ENCODE data around the gene POLD2.

The POLD2 gene

GRCh38 chr7:44152971-44153947, 29.9 kb upstream of the POLD2 start:
- DNase-seq (ENCODE audit: low read depth): no peak

DNA sequence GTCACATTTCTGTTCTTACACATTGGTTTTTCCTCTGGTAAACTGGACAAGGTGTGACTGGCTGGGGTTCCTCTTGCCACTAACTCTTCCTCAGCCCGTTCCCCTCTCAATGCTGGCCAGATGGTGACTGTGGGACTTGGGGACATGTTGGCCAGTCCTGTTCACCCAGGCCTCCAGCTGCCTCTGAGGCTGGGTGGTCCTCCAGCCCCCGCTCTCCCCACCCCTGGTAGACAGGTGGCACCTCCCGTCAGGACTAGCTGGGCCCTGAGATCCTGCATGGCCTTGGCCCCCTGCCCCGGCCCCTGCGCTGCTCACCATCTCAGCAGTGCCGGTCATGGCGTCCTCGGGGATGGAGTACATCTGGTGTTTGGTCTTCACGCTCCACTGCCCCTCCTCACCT, 28.6 kb upstream of the POLD2 start:
- no peak for DNase-seq (ENCODE audit: low read depth)

DNA sequence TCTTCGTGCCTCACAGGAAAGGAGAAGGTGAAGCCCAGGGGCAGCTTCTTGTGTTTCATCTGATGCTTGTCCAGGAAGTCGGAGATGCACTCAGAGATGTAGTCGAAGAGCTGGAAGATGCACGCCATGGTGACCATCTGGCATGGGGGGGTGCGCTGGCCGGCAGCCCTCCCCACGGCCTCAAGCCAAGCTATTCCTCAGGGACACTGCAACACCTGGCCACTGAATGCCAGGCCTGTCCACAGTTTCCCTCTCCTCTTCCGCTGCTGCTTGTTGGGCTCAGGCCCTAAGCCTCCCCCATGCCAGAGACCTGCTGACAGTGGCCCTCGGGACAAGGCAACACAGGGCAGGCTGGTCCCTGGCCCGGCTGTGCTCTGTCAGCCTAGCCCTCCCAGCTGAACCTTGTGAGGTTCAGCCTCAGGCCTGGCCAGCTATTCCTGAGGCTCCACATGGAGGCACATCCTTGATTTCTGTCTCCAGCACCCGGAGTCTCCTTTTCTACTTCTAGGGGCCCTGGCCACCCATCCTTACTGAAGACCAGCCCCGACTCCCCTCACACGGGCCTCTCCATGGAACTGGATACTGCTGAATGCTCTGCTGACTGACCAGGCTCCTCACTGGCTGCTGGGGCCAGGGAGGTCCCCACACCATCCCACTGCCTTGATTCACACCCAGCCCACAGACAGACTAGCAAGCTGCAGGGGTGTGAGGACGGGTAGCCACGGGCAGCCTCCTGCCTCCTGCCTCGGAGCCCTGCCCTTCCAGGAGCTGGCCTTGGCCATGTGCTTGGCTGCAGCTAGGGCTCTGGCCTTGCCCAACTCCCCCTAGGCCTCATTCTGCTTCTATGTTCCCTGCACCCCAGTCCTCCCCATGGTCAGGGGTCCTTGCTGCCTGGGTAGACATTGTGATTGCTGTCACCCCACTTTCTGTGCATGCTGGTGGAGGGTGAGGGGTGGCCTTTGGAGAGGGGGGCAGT, 27.9 kb upstream of the POLD2 start:
- DNase-seq (ENCODE audit: low read depth): no peak

GRCh38 chr7:44150466-44150832, 27.1 kb upstream of the POLD2 start:
- no peak for DNase-seq (ENCODE audit: low read depth)

- DNase-seq (ENCODE audit: low read depth): no peak
Measured at GRCh38 chr7:44149571-44150465, 26.5 kb upstream of the POLD2 start.

DNA sequence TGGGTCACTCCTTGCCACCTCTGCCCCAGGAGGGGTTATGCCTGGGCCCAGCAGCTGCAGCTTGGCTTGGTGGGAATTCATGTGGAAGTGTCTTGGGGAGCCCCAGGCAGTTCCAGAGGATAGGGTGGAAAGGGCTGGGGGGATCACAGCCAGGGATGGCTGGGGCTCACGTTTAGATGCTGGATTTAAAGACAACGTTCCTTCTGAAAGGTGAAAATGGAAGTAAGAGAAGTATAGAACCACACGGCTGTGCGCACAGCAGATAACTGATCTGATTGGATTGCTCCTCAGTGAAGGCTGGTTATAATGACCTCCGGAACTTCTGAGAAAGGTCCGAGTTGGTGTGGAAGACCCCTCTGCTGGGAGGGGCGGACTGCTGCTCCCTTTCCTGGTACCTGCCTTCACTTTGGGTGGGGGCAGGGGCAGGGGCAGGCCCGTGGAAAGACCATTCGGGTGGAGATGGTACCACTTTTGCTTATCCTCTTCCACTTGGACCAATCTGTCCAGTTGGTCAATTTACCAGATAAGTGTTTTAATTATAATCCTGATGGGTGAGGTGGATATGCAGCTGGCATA, 25.7 kb upstream of the POLD2 start:
- DNase-seq (ENCODE audit: low read depth): no peak

GRCh38 chr7:44148166-44148565, 24.8 kb upstream of the POLD2 start:
- no peak for DNase-seq (ENCODE audit: low read depth)

- DNase-seq (ENCODE audit: low read depth): no peak
Measured at GRCh38 chr7:44147026-44147991, 24.0 kb upstream of the POLD2 start.

DNA sequence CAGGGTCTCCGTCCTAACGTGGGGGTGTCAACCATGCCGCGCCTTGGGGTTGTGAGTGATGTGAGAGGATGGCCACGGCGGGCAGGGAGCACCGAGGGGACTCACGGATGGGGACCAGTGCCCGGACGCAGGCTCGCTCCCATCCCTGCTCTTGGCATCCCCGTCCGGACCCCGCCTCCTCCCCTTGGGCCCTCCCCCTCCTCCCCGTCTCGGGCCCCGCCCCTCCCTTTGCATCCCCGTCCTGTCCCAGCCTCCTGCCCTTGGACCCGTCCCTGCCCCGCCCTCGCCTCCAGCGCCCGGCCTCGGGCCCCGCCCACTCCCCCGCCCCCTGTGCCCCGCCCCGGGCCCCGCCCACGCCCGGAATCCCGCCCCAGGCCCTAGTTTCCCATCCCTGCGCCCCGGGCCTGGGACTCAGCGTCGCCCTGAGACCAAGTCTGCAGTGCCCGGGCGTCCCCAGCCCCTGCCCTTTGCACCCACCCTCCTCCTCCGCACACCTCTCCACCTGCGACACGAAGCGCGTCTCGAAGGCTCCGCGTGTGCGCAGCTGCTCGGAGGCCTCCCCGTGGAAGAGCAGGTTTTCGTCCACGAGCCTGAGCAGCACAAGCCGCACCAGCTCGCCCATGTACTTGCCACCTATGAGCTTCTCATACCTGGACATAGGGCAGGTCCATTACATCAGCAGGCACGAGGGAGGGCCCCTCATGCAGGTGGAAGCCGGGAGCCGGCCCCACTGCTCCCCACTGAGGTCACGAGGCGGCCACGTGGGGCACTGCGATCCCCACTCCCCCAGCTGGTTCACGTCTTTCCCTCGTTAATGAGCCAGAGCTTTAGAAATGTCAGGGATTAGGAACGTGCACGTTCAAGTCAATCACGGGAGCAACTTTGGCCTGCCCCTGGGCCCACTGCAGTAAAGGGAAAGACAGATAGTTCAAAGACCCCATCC, 22.9 kb upstream of the POLD2 start:
- peak; percentile 51 for DNase-seq (ENCODE audit: low read depth)

- peak; percentile 43 for DNase-seq (ENCODE audit: low read depth)
Measured at GRCh38 chr7:44145479-44145968, 22.2 kb upstream of the POLD2 start.

GRCh38 chr7:44144968-44145478, 21.7 kb upstream of the POLD2 start:
- DNase-seq (ENCODE audit: low read depth): no peak

GRCh38 chr7:44144426-44144967, 21.1 kb upstream of the POLD2 start:
- DNase-seq (ENCODE audit: low read depth): no peak

GRCh38 chr7:44143646-44144250, 20.4 kb upstream of the POLD2 start:
- DNase-seq (ENCODE audit: low read depth): no peak

- no peak for DNase-seq (ENCODE audit: low read depth)
Measured at GRCh38 chr7:44142028-44142427, 18.7 kb upstream of the POLD2 start.

DNA sequence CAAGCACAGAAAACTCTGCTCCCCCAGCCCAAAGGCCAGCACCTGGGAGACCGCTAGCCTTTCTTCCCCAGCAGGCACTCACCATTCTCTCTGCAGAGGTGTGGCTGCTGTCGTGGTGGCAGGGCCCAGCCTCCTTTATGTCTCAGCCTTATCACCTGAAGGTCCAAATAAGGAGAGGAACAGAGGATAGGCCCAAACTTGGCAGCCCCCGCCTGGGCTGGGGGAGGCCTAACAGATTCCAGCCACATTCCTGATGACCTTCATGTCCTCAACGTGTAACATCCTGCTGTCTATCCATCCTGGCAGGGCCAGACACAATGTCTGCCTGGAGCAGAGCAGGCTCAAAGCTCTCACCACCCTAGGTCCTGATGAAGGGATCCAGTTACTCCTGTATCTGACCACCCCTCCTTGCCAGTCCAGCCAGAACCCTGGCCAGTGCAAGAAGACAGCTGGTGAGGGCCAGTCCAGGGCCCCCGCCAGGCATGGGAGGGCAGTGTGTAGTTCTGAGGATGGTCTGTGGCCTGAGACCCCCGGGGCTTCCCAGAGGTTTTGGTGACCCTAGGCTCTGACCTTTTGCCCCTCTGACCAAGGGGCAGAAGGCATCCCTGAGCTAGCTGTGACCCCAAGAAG, 18.0 kb upstream of the POLD2 start, which contains the start of gene MYL7:
MYL7 (minus strand) TSS at position 112 of the 630 bp plus-strand sequence; CDS start at position 85, 27 bp downstream.
- no peak for DNase-seq (ENCODE audit: low read depth)

DNA sequence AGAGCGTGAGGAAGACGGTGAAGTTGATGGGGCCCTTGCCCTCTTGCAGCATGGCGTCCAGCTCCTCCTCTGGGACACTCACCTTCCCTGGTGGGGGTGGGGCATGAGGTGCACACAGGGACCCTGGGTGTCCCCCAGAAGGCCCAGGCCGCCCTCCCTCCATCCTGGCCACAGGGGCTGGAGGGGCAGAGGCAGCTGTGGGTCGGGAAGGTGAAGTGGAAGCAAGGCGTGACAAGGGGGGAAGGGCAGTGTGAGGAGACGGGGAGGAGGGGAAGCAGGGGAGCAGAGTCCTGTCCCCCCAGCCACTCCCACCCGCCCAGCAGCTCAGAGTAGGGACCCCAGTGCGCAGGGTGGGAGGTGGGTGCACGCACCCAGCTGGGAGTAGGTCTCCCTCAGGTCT, 17.0 kb upstream of the POLD2 start:
- DNase-seq (ENCODE audit: low read depth): no peak

DNA sequence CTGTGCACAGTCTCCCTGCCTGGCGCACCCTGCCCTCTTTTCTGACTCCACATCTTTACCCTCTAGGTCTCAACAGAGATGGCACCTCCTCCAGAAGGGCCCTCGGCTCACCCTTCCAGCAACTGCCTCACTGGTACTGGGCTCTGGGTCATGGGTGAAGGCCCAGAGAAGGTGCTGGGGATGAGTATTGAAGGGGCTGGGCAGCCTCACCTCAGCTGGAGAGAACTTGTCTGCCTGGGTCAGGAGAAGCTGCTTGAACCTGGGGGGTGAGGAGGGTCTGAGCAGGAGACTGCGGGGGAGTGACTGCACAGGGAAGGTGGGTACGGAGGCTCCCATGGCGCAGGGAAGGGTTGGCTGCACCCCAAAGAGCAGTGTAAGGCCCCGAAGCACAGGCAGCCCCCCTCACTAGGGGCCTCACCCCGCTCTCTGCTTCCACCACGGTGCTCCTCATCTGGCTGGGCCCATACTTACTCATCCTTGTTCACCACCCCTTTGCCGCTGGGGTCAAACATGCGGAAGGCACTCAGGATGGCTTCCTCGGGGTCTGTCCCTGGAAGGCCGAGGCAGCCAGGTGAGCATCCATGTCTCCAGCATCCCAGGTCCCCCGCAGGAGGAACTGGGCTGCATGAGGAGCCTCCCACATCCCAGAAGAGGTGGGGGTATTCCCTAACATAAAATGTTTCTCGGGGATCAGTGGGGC, 16.1 kb upstream of the POLD2 start:
- no peak for DNase-seq (ENCODE audit: low read depth)

All from stimulated activated CD8-positive, alpha-beta memory T cell treated with anti-CD3 and anti-CD28 coated beads, Interleukin-12 subunit alpha, Interleukin-12 subunit beta, amount 100 ng/mL, for 4 hours (primary cell).